ENCODE results near the gene RGS9BP. TPM values are rescaled to one million over a fixed set of nuclear protein-coding genes. Genes with fewer than 3 reads are reported as not detected.
"Not testable (repeated sequence)": the region's sequence is repeated elsewhere in the genome, so short reads cannot be mapped to it uniquely, and the experiment has no call there.

Gene RGS9BP
- total and polyA plus RNA-seq, 8 donors: 0.06 to 0.68 (median 0.08) TPM; not detected in 3

DNA sequence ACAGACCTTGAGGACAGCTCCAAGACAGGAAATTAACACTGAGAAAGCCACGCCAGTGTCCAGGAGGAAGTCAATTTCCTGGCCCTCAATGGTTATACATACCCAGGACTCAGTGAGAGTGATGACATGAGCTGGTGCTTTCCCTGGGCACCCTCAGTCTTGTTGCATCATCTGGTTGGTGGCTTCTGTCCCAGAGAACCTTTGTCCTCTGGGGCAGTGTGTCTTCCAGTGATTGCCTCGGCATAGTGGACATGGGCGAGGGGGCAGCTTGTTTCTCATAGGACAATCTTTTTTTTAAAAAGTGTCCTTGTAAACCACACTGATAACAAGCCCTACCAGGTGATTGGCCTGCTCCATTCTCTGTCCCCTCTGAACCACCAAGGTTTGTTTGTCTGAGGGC, 21.1 kb downstream of the RGS9BP start:
- intact Hi-C loops (cut with DNase I); DNase-seq: not testable (repeated sequence)
- H3K27ac ChIP-seq: peak overlapping the region in 1 of 2 donors; percentile 92

GRCh38 chr19:32700129-32700528, 24.5 kb downstream of the RGS9BP start:
- H3K9me3 ChIP-seq: peaks cover 0 to 28% of the 10 kb centered on the region in 2 donors
- H3K36me3 ChIP-seq: peaks cover 0 to 53% of the 10 kb centered on the region in 2 donors
- DNase-seq; H3K27ac ChIP-seq; intact Hi-C loops (cut with DNase I); ATAC-seq; H3K4me3 ChIP-seq; H3K27me3 ChIP-seq: not testable (repeated sequence)
- H3K4me1 ChIP-seq: peaks cover 11 to 52% of the 10 kb centered on the region in 2 donors

More for the DNA sequence above, 21.1 kb downstream of the RGS9BP start:
- not testable (repeated sequence) for ATAC-seq, H3K9me3 ChIP-seq, H3K27me3 ChIP-seq, H3K4me3 ChIP-seq
- H3K4me1 ChIP-seq: peaks cover 29 to 72% of the 10 kb centered on the region in 2 donors
- H3K36me3 ChIP-seq: peaks cover 0 to 23% of the 10 kb centered on the region in 2 donors

GRCh38 chr19:32702010-32702409, 26.4 kb downstream of the RGS9BP start:
- Histone ChIP-seq H3K4me1 (peaks cover 5 to 33% of the 10 kb centered on the region in 2 donors), H3K4me3 (no peak overlapping the region), H3K9me3 (peaks cover 0 to 28% of the 10 kb centered on the region in 2 donors), H3K27me3 (no peaks in the 10 kb centered on the region), H3K27ac (no peak overlapping the region), H3K36me3 (peaks cover 0 to 59% of the 10 kb centered on the region in 2 donors)
- intact Hi-C loops (cut with DNase I): no loop called here
- no peak for DNase-seq
- ATAC-seq: peak; percentile 86
- no peak for TF ChIP-seq CTCF (IDR thresholded peaks at IDR 0.05)

DNA sequence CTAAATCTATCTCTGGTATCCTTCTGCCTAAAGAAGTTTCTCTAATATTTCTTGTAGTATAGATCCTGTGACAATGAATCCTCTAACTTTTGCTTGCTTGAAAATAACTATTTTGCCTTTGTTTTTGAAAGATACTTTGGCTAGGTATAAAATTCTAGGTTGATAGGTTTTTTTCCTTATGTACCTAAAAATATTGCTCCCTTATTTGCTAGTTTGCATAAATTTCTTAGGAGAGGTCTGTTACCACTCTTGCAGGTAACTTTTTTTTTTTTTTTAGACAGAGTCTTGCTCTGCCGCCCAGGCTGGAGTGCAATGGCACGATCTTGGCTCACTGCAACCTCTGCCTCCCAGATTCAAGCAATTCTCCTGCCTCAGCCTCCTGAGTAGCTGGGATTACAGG, 28.4 kb downstream of the RGS9BP start:
- H3K27me3 ChIP-seq; H3K27ac ChIP-seq; ATAC-seq; DNase-seq; intact Hi-C loops (cut with DNase I); H3K4me3 ChIP-seq: not testable (repeated sequence)
- Histone ChIP-seq H3K36me3 (peaks cover 0 to 52% of the 10 kb centered on the region in 2 donors), H3K9me3 (peaks cover 0 to 28% of the 10 kb centered on the region in 2 donors), H3K4me1 (peaks cover 5 to 30% of the 10 kb centered on the region in 2 donors)

DNA sequence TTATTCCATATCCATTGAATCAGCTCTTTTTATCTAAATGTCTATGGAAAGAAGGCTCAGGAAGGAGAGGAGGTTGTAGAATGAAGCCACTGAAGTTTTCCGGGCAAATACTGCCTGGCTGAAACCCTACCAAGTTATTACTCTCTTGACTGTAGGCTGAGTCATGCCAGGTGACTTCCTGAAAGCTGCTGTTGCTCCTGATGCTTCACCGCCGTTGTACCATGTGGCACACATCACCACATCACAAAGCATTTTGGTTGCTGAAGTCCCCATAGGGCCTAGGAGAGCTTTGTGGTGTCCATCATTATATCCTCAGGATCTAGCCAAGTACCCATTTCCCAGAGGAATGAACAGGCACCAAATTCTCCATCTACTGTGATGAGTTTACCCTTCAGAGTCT, 32.8 kb downstream of the RGS9BP start:
- no peak for ATAC-seq
- Histone ChIP-seq H3K27ac (peak overlapping the region in 1 of 2 donors; percentile 58), H3K36me3 (peaks cover 3 to 63% of the 10 kb centered on the region in 2 donors), H3K4me1 (peaks cover 0 to 12% of the 10 kb centered on the region in 2 donors), H3K9me3 (peaks cover 0 to 14% of the 10 kb centered on the region in 2 donors), H3K4me3 (no peak overlapping the region), H3K27me3 (no peaks in the 10 kb centered on the region)
- no peak for DNase-seq
- intact Hi-C loops (cut with DNase I): no loop called here
- no peak for TF ChIP-seq CTCF (IDR thresholded peaks at IDR 0.05)

DNA sequence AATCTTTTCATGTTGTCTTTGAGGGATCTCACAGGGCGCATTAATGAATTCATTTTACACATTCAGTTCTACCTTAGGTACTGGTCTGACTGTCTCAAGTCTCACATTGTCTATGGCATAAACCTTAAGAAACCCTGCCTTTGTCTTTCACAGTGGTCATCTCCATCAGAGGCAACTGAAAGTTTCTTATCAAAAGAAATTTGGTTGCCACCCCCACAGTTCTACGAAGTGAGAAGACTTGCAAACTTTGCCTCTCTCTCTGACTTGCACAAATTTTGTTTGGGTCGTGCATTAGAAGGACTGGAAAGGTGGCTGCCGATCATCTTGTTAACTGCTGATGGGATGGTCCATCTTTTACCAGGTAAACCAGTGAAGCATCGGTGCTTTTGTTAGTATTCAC, 33.4 kb downstream of the RGS9BP start:
- intact Hi-C loops (cut with DNase I): no loop called here
- Histone ChIP-seq H3K36me3 (peaks cover 4 to 63% of the 10 kb centered on the region in 2 donors), H3K4me3 (no peak overlapping the region), H3K4me1 (peaks cover 0 to 12% of the 10 kb centered on the region in 2 donors), H3K27me3 (no peaks in the 10 kb centered on the region), H3K9me3 (peaks cover 0 to 8% of the 10 kb centered on the region in 2 donors), H3K27ac (peak overlapping the region in 1 of 2 donors; percentile 58)
- TF ChIP-seq CTCF (IDR thresholded peaks at IDR 0.05): no peak
- DNase-seq: no peak
- no peak for ATAC-seq

- ATAC-seq: peak; percentile 72
- Histone ChIP-seq H3K9me3 (no peaks in the 10 kb centered on the region), H3K27me3 (no peaks in the 10 kb centered on the region), H3K27ac (no peak overlapping the region), H3K4me3 (no peak overlapping the region), H3K4me1 (peaks cover 0 to 12% of the 10 kb centered on the region in 2 donors), H3K36me3 (peaks cover 4 to 65% of the 10 kb centered on the region in 2 donors)
- no peak for DNase-seq
- intact Hi-C loops (cut with DNase I): no loop called here
- no peak for TF ChIP-seq CTCF (IDR thresholded peaks at IDR 0.05)
These were observed 36.1 kb downstream of the RGS9BP start for GRCh38 chr19:32711747-32712146.

DNA sequence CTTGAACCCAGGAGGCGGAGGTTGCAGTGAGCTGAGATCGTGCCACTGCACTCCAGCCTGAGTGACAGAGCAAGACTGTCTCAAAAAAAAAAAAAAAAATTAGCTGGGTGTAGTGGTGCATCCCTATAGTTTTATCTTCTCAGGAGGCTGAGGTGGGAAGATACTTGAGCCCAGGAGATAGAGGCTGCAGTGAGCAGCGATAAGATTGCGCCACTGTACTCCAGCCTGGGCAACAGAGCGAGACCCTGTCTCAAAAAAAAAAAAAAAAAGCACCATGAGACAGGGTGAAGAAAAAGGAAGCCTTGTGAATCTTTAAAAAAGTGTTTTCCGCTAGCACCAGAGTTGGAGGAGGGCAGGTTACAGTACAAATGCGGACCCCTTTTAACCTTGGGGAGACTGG, 40.6 kb downstream of the RGS9BP start:
- H3K4me1 ChIP-seq; H3K27me3 ChIP-seq; intact Hi-C loops (cut with DNase I); H3K9me3 ChIP-seq; H3K4me3 ChIP-seq; DNase-seq; H3K27ac ChIP-seq; ATAC-seq: not testable (repeated sequence)
- peaks cover 4 to 55% of the 10 kb centered on the region in 2 donors for H3K36me3 ChIP-seq
